A549 (cell line): ENCODE measurements around the gene KCNAB2. TPM values are rescaled to one million over a fixed set of nuclear protein-coding genes. Genes with fewer than 3 reads are reported as not detected.

ENCODE experiments used
- ATAC-seq, 2 experiments: fragments of 200-7000 bp in 1 of 2; fragments of >200 bp in 1 of 2; cut with Nextera tagmentation in 1 of 2; cut with Tn5 transposase in 1 of 2; 3 replicates each; pipeline versions ENCODE4 v1.8.0 to v1.9.1; 2018 to 2020; ENCODE audit warnings: mild to moderate bottlenecking in 1 of 2, moderate library complexity in 1 of 2
- CTCF ChIA-PET: fragments of 300-600 bp; sonication (Branson Sonifier 250); formaldehyde crosslinking; extraction: SDS; loops from one replicate; lab custom pipeline; 2021; ENCODE audit warnings: antibody characterized with exemption, inconsistent platforms; lab: Yijun Ruan, JAX
- POLR2A ChIA-PET: fragments of 350-600 bp; formaldehyde crosslinking; extraction: SDS; loops from one replicate; lab custom pipeline; 2021; ENCODE audit warnings: antibody characterized with exemption, inconsistent platforms; lab: Yijun Ruan, JAX
- DNase-seq, 2 experiments: peaks; one replicate each; pipeline versions ENCODE4 v3.0.0 to v3.0.0-alpha.2; 2011 to 2016; ENCODE audit warnings: low read depth in 1 of 2, low spot score in 1 of 2
- FAIRE-seq: peaks from 2 replicates; lab custom pipeline; 2011; peaks lifted over from hg19 to GRCh38; lab: Jason Lieb, UNC
- H3K27ac ChIP-seq, 2 experiments: fragments of >200 bp; sonication (Bioruptor Twin); formaldehyde crosslinking; 3 replicates each; pipeline ENCODE4 v1.5.1; 2016 to 2017
- H3K4me1 ChIP-seq: fragments of >200 bp; sonication (Bioruptor Twin); formaldehyde crosslinking; 3 replicates; pipeline ENCODE4 v1.6.1; 2016
- H3K4me2 ChIP-seq: fragments of >200 bp; sonication (Bioruptor Twin); formaldehyde crosslinking; 3 replicates; pipeline ENCODE4 v1.6.1; 2016
- H3K4me3 ChIP-seq: fragments of >200 bp; sonication (Bioruptor Twin); formaldehyde crosslinking; 3 replicates; pipeline ENCODE4 v1.5.1; 2016
- H3K9me3 ChIP-seq: fragments of >200 bp; sonication (Bioruptor Twin); formaldehyde crosslinking; 3 replicates; pipeline ENCODE4 v1.6.1; 2016
- BHLHE40 ChIP-seq: IDR thresholded peaks from 2 replicates; pipeline ENCODE4 v1.6.1; 2012; ENCODE audit warnings: low read depth, low read length, inconsistent platforms
- CBX2 ChIP-seq: fragments of 200-600 bp; sonication (generic); IDR thresholded peaks from 2 replicates; pipeline ENCODE4 v1.6.1; 2016; ENCODE audit warnings: low read depth, mild to moderate bottlenecking, borderline replicate concordance
- CBX8 ChIP-seq: fragments of 200-600 bp; sonication (generic); IDR thresholded peaks from 2 replicates; pipeline ENCODE4 v1.6.1; 2016
- CHD4 ChIP-seq: fragments of 200-600 bp; sonication (generic); IDR thresholded peaks from 2 replicates; pipeline ENCODE4 v1.6.1; 2016; ENCODE audit warnings: antibody characterized with exemption, mild to moderate bottlenecking, borderline replicate concordance
- EHF ChIP-seq: fragments of 250-450 bp; sonication (Bioruptor Pico); IDR thresholded peaks from 2 replicates; pipeline ENCODE4 v1.5.0; 2020; ENCODE audit warnings: mild to moderate bottlenecking
- EP300 ChIP-seq, 2 experiments: fragments of >200 bp; sonication (Bioruptor Twin); formaldehyde crosslinking; IDR thresholded peaks; 2 replicates in 1 of 2; 3 replicates in 1 of 2; pipeline ENCODE4 v1.6.1; 2016 to 2017
- ESRRA ChIP-seq: fragments of 150-350 bp; IDR thresholded peaks from 2 replicates; pipeline ENCODE4 v1.6.1; 2014; ENCODE audit warnings: mild to moderate bottlenecking, low read length, borderline replicate concordance
- FOSL2 ChIP-seq, 2 experiments: fragments of 450-650 bp in 1 of 2; fragments of >200 bp in 1 of 2; sonication (Bioruptor Twin) in 1 of 2; formaldehyde crosslinking; IDR thresholded peaks; 2 replicates each; pipeline versions ENCODE4 v1.5.0 to v1.6.1; 2016 to 2020; ENCODE audit warnings: mild to moderate bottlenecking in 1 of 2, moderate library complexity in 1 of 2
- FOXS1 ChIP-seq: fragments of 250-450 bp; sonication (Bioruptor Pico); IDR thresholded peaks from 2 replicates; pipeline ENCODE4 v1.5.0; 2020; ENCODE audit warnings: mild to moderate bottlenecking, moderate library complexity
- JUN ChIP-seq, 2 experiments: fragments of >200 bp; sonication (Bioruptor Twin); formaldehyde crosslinking; IDR thresholded peaks; 2 replicates in 1 of 2; 3 replicates in 1 of 2; pipeline ENCODE4 v1.6.1; 2016 to 2017
- JUNB ChIP-seq: fragments of >200 bp; sonication (Bioruptor Twin); formaldehyde crosslinking; IDR thresholded peaks from 2 replicates; pipeline ENCODE4 v1.6.1; 2016
- MAZ ChIP-seq: fragments of 150-350 bp; IDR thresholded peaks from 2 replicates; pipeline ENCODE4 v1.6.1; 2014; ENCODE audit warnings: antibody characterized with exemption, low read depth, low read length, borderline replicate concordance
- POLR2AphosphoS2 ChIP-seq: conservative IDR thresholded peaks from 2 replicates; pipeline ENCODE4 v1.6.1; 2012; ENCODE audit warnings: low read length, improper control_type of control experiment, inconsistent platforms
- RAD21 ChIP-seq, 2 experiments: fragments of >200 bp in 1 of 2; sonication (Bioruptor Twin) in 1 of 2; formaldehyde crosslinking in 1 of 2; IDR thresholded peaks in 1 of 2; conservative IDR thresholded peaks in 1 of 2; 2 replicates in 1 of 2; 3 replicates in 1 of 2; pipeline ENCODE4 v1.6.1; 2012 to 2018; ENCODE audit warnings: inconsistent platforms in 1 of 2
- RFX5 ChIP-seq: fragments of 450-650 bp; IDR thresholded peaks from 2 replicates; pipeline ENCODE4 v1.7.1; 2014; ENCODE audit warnings: antibody characterized with exemption, mild to moderate bottlenecking, moderate library complexity
- RNF2 ChIP-seq: fragments of 200-600 bp; sonication (generic); IDR thresholded peaks from 2 replicates; pipeline ENCODE4 v1.6.1; 2016; ENCODE audit warnings: low read depth, mild to moderate bottlenecking, antibody characterized with exemption, moderate library complexity, borderline replicate concordance
- ZC3H11A ChIP-seq: fragments of 450-650 bp; IDR thresholded peaks from 2 replicates; pipeline ENCODE4 v1.6.1; 2014; ENCODE audit warnings: antibody characterized with exemption, mild to moderate bottlenecking
- WGBS: methylation state at CpG from one replicate; pipeline ENCODE4 v1.1.6; 2017; ENCODE audit errors: missing lambda C conversion rate; 5-methylcytosine and 5-hydroxymethylcytosine counted together
- polyA plus RNA-seq, 4 experiments: library from polyadenylated mRNA; depleted of rRNA in 3 of 4; stranded (reverse); fragments of >200 nt; fragmentation: RNase III in 1 of 4; extraction: RNeasy Plus Mini Kit Qiagen cat#74134 plus additional on column Dnase treatment in 1 of 4; gene quantifications; 2 replicates in 3 of 4; 3 replicates in 1 of 4; pipeline ENCODE4 v1.2.3, GENCODE V29; 2011 to 2017
- TF ChIP-seq, protein P1 (sequence below): fragments of >200 bp; sonication (Bioruptor Twin); formaldehyde crosslinking; IDR thresholded peaks from 3 replicates; pipeline ENCODE4 v1.6.1; 2016
- TF ChIP-seq, protein P2 (sequence below): fragments of >200 bp; sonication (Bioruptor Twin); formaldehyde crosslinking; IDR thresholded peaks from 3 replicates; pipeline ENCODE4 v1.5.1; 2016
- TF ChIP-seq, protein P3 (sequence below): fragments of >200 bp; sonication (Bioruptor Twin); formaldehyde crosslinking; IDR thresholded peaks from 2 replicates; pipeline ENCODE4 v1.6.1; 2016

KCNAB2 gene
- polyA plus RNA-seq, 2 of the 4 experiments (the other 2 are of a cell fraction), result 7.3 to 9.9 TPM

DNA sequence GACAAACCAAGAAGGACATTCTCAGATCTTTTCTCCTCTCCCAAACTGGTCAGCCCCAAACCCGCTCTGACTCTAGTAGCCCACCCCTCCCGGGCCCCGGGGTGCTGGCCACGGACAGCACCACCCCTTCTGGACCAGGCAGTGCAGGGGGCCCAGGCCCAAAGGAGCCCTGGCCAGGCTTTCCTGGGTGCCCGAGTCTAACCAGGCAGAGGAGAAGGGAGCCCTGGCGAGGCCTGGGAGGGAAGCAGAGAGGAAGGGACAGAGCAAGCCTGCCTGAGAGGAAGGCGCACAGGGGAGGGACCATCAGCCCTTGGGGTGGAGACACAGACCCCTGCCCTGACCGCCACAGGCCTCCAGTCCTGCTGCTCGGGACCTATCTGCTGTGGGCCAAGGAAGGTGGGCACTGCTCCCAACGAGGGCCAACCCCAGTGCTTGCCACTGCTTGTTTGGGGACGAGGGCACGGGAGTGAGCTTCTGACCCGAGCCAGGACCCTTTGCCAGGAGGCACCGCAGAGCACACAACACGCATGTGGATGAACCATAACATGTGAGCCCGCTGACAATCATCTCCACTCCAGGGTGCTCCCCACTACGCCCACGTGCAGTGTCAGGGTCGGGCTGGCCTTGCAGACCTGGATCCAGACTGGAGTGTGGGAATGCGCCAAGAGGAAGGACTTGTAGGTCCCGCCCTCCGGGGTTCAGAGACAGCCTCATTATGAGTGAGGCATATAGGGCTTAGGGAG, 57.6 kb downstream of the KCNAB2 start:
- no peak for DNase-seq
- no peaks in the 10 kb centered on the region for H3K9me3 ChIP-seq
- CTCF ChIA-PET, result no interaction called here
- TF ChIP-seq CBX8 (no peak), EHF (no peak), FOXS1 (no peak), JUN (IDR thresholded peaks at IDR 0.05) (no peak), POLR2AphosphoS2 (no peak), BHLHE40 (no peak), RFX5 (no peak), CHD4 (no peak), JUNB (no peak), RNF2 (no peak), ESRRA (no peak), CBX2 (no peak)
- TF ChIP-seq, protein P1, sequence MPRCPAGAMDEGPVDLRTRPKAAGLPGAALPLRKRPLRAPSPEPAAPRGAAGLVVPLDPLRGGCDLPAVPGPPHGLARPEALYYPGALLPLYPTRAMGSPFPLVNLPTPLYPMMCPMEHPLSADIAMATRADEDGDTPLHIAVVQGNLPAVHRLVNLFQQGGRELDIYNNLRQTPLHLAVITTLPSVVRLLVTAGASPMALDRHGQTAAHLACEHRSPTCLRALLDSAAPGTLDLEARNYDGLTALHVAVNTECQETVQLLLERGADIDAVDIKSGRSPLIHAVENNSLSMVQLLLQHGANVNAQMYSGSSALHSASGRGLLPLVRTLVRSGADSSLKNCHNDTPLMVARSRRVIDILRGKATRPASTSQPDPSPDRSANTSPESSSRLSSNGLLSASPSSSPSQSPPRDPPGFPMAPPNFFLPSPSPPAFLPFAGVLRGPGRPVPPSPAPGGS, result no peak
- TF ChIP-seq, protein P2, sequence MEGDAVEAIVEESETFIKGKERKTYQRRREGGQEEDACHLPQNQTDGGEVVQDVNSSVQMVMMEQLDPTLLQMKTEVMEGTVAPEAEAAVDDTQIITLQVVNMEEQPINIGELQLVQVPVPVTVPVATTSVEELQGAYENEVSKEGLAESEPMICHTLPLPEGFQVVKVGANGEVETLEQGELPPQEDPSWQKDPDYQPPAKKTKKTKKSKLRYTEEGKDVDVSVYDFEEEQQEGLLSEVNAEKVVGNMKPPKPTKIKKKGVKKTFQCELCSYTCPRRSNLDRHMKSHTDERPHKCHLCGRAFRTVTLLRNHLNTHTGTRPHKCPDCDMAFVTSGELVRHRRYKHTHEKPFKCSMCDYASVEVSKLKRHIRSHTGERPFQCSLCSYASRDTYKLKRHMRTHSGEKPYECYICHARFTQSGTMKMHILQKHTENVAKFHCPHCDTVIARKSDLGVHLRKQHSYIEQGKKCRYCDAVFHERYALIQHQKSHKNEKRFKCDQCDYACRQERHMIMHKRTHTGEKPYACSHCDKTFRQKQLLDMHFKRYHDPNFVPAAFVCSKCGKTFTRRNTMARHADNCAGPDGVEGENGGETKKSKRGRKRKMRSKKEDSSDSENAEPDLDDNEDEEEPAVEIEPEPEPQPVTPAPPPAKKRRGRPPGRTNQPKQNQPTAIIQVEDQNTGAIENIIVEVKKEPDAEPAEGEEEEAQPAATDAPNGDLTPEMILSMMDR, result no peak
- TF ChIP-seq, protein P3, sequence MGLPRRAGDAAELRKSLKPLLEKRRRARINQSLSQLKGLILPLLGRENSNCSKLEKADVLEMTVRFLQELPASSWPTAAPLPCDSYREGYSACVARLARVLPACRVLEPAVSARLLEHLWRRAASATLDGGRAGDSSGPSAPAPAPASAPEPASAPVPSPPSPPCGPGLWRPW, result no peak
- TF ChIP-seq, all 56 proteins: peak for 0
- H3K27ac ChIP-seq, result no peak overlapping the region
- ATAC-seq, result no peak
- no peak overlapping the region for H3K4me2 ChIP-seq
- 84% methylated on average over 5 of the region's 22 CpGs for WGBS
- FAIRE-seq, result no peak
- H3K4me3 ChIP-seq, result no peak overlapping the region
- H3K4me1 ChIP-seq, result no peaks in the 10 kb centered on the region
- POLR2A ChIA-PET, result no interaction called here

DNA sequence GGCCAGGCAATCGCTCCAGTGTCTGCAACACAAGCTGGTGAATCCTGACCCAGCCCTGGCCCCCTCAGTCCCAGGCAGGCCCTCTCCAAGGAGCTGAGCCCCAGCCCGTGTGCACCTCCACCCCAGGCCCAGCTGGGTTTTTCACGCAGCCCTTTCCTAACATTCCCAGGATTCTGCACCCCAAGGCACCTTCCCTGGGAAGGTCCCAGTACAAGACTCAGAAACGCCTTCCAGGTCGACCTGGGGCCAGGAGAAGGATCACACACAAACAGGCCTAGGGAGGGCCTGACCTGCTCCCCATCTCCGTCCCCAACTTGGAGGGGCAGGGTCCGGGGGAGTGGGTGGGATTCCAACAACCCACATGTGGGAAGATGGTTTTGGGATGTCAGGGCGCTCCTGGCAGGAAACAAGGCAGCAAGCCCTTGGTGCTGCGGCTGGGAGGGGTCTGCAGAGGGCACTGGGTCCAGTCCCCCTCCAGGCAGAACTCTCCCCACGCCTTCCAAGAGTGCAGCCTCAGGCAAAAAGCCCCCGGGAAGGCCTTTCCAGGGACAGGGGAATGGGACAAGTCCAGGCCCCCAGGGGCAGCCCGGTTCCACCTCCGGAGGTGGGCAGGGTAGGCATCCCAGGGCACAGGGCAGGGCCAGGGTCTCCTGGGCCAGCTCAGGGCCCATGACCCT, 58.3 kb downstream of the KCNAB2 start:
- DNase-seq, result no peak
- CTCF ChIA-PET, result no interaction called here
- no peak for ATAC-seq
- TF ChIP-seq MAZ (no peak), ZC3H11A (no peak), EP300 (IDR thresholded peaks at IDR 0.05) (no peak), FOXS1 (no peak), RAD21 (conservative IDR thresholded peaks at IDR 0.05 in 1 of 2, IDR thresholded peaks at IDR 0.05 in 1 of 2) (no peak), FOSL2 (IDR thresholded peaks at IDR 0.05) (no peak), FOSL2 (CRISPR knock-in tag; IDR thresholded peaks at IDR 0.05) (no peak)
- TF ChIP-seq, all 56 proteins: peak for 0
- Histone ChIP-seq H3K4me3 (no peak overlapping the region), H3K9me3 (no peaks in the 10 kb centered on the region), H3K4me1 (no peaks in the 10 kb centered on the region), H3K27ac (no peak overlapping the region), H3K4me2 (no peak overlapping the region)
- no peak for FAIRE-seq
- POLR2A ChIA-PET, result no interaction called here
- 46% methylated on average over 6 of the region's 13 CpGs for WGBS
